Measurements from ENCODE around the gene RGS7. TPM values are rescaled to one million over a fixed set of nuclear protein-coding genes. Genes with fewer than 3 reads are reported as not detected.

RGS7 gene
- total RNA-seq, 2 experiments from 2014 or later: not detected

DNA sequence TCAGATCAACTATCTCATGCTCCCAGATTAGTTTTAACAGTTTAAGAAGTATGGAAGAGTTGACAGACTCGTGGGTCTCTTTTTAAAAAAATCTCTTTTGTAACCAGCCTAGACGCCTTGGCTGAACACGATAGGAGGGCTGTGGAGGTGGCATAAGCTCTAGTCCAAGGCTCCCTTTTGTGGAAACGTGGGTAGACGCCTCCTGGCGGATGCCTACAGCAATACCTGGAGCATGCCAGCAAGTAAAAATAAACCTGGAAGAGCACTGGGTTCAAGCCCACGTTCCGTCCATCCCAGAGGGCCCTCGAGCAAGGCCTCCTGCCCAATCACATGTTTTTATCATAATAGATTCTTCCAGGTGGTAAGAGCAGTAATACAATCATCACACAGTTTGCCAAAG is 87.9 kb downstream of the RGS7 start:
- Mint-ChIP-seq H3K4me1 (ENCODE audit: low read depth) (no peaks in the 10 kb centered on the region), H3K4me3 (no peak overlapping the region), H3K36me3 (ENCODE audit: low read depth) (no peaks in the 10 kb centered on the region), H3K27me3 (no peaks in the 10 kb centered on the region), H3K27ac (no peak overlapping the region), H3K9me3 (peaks cover 13% of the 10 kb centered on the region)
- CTCF ChIA-PET: interaction anchor here (1.2 kb wide), 1 partner anchor 233 kb away, joined by 3 read pairs; no protein-coding TSS in a partner anchor
- TF ChIP-seq, protein P1, sequence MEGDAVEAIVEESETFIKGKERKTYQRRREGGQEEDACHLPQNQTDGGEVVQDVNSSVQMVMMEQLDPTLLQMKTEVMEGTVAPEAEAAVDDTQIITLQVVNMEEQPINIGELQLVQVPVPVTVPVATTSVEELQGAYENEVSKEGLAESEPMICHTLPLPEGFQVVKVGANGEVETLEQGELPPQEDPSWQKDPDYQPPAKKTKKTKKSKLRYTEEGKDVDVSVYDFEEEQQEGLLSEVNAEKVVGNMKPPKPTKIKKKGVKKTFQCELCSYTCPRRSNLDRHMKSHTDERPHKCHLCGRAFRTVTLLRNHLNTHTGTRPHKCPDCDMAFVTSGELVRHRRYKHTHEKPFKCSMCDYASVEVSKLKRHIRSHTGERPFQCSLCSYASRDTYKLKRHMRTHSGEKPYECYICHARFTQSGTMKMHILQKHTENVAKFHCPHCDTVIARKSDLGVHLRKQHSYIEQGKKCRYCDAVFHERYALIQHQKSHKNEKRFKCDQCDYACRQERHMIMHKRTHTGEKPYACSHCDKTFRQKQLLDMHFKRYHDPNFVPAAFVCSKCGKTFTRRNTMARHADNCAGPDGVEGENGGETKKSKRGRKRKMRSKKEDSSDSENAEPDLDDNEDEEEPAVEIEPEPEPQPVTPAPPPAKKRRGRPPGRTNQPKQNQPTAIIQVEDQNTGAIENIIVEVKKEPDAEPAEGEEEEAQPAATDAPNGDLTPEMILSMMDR (IDR thresholded peaks at IDR 0.05): no peak
- DNase-seq: no peak
- POLR2A ChIA-PET: no interaction called here
- intact Hi-C loops (cut with micrococcal nuclease): no loop called here
- ATAC-seq: no peak

DNA sequence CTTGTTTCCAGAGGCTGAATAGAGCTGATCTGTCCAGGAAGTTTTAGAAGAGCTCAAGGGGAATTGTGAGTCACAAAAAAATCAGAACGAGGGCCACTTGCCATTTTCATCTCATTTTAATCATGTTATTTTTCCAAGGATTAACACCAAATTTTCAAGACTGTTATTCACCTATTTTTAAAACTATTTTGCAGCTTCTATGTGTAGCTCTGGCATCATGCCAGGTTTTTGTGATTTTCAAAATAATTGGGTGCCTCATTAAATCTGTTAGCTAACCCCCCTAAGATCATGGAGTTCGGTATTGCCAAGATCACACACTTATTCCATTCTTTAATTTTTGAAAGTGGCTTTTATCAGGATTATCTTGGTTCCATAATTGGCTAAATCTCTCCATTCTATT is 90.9 kb downstream of the RGS7 start:
- ChIA-PET POLR2A (no interaction called here), CTCF (no interaction called here)
- H3K27ac Mint-ChIP-seq: no peak overlapping the region
- ATAC-seq (no peak), DNase-seq (no peak)
- H3K27me3 Mint-ChIP-seq: no peaks in the 10 kb centered on the region
- H3K9me3 Mint-ChIP-seq: no peaks in the 10 kb centered on the region
- TF ChIP-seq, protein P1 (IDR thresholded peaks at IDR 0.05): no peak
- intact Hi-C loops (cut with micrococcal nuclease): no loop called here
- no peaks in the 10 kb centered on the region for H3K36me3 Mint-ChIP-seq (ENCODE audit: low read depth)
- no peak overlapping the region for H3K4me3 Mint-ChIP-seq
- H3K4me1 Mint-ChIP-seq (ENCODE audit: low read depth): no peaks in the 10 kb centered on the region

DNA sequence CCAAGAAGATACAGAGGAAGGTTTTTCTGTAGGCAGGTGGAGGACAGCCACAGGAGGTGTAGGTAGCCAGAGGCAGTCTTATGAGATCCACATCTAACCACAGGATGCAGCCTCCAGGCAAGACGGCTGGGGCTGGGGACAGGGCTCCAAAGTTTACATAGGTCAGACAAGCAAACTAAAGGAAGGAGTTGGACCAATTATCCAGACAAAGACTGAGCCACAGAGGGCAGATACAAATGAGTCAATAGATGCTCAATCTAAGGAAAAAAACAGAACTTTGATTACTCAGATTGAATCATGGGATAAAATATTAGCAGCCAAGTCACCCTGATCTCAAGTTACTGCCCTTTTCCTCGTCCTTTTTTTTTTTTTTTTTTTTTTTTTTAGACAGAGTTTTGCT is 91.6 kb downstream of the RGS7 start:
- no peak overlapping the region for H3K27ac Mint-ChIP-seq
- POLR2A ChIA-PET: no interaction called here
- H3K27me3 Mint-ChIP-seq: no peaks in the 10 kb centered on the region
- H3K4me3 Mint-ChIP-seq: no peak overlapping the region
- ATAC-seq (no peak), DNase-seq (no peak)
- intact Hi-C loops (cut with micrococcal nuclease): no loop called here
- CTCF ChIA-PET: no interaction called here
- H3K4me1 Mint-ChIP-seq (ENCODE audit: low read depth): no peaks in the 10 kb centered on the region
- no peaks in the 10 kb centered on the region for H3K9me3 Mint-ChIP-seq
- no peaks in the 10 kb centered on the region for H3K36me3 Mint-ChIP-seq (ENCODE audit: low read depth)
- TF ChIP-seq, protein P1 (IDR thresholded peaks at IDR 0.05): no peak

DNA sequence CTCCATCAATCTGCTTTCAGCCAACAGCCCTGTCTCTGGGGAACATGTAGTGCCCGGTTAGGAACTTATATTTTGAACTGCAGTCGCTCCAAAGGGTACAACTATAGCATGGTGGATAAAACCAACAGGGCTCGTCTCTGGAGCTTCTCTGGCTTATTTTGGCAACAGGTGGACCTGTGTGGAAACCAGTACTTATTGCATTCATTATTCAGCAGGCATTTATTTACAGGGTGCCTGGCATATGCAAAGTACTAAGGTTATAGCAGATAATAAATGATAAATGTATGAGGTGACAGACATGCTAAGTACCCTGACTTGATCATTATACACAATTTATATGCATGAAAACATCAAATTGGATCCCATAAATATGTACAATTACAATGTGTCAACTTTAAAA is 93.7 kb downstream of the RGS7 start:
- H3K4me1 Mint-ChIP-seq (ENCODE audit: low read depth): no peaks in the 10 kb centered on the region
- no peaks in the 10 kb centered on the region for H3K9me3 Mint-ChIP-seq
- no peaks in the 10 kb centered on the region for H3K27me3 Mint-ChIP-seq
- H3K4me3 Mint-ChIP-seq: no peak overlapping the region
- H3K36me3 Mint-ChIP-seq (ENCODE audit: low read depth): no peaks in the 10 kb centered on the region
- intact Hi-C loops (cut with micrococcal nuclease): no loop called here
- ATAC-seq (no peak), DNase-seq (no peak)
- CTCF ChIA-PET: no interaction called here
- POLR2A ChIA-PET: interaction anchor here (0.9 kb wide), 1 partner anchor 9 kb away, joined by 3 read pairs; no protein-coding TSS in a partner anchor
- TF ChIP-seq, protein P1 (IDR thresholded peaks at IDR 0.05): no peak
- H3K27ac Mint-ChIP-seq: no peak overlapping the region

DNA sequence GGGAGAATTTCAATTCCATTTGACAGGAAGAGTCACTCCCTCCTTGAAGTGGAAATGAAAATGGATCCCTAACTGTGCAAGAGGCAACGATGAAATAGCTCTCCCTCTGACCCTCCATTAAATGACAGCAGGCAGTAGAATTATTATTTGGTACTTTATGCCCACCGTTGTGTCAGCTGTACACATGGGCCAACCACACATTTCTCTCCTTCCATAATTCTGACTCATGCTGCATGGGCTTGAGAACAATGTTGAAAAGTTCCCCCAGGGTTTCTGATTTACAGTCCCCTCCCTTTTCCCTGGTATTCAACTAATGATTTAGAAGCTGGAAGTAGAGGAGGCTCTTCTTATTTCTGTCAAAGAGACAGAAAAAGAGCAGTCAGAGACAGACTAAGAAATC is 103.5 kb downstream of the RGS7 start:
- ChIA-PET POLR2A (no interaction called here), CTCF (no interaction called here)
- intact Hi-C loops (cut with micrococcal nuclease): no loop called here
- Mint-ChIP-seq H3K9me3 (peaks cover 4% of the 10 kb centered on the region), H3K4me1 (ENCODE audit: low read depth) (no peaks in the 10 kb centered on the region), H3K4me3 (no peak overlapping the region), H3K27ac (no peak overlapping the region), H3K36me3 (ENCODE audit: low read depth) (no peaks in the 10 kb centered on the region), H3K27me3 (no peaks in the 10 kb centered on the region)
- ATAC-seq: no peak
- no peak for DNase-seq
- TF ChIP-seq, protein P1 (IDR thresholded peaks at IDR 0.05): no peak
